GM12875 (cell line): Measurements from ENCODE around the gene PSMA3.
A peak's percentile ranks its signal among the peaks of the same experiment; 100 is the strongest.

Source experiments
- H3K4me3 ChIP-seq: one replicate; pipeline ENCODE4 v1.5.1; 2011; ENCODE audit warnings: low read depth, low read length, control low read depth
- CTCF ChIP-seq: IDR thresholded peaks from 2 replicates; pipeline ENCODE4 v1.5.1; 2011; ENCODE audit warnings: low read depth, mild to moderate bottlenecking, control low read depth, inconsistent platforms, low read length, moderate library complexity, borderline replicate concordance; ENCODE audit not compliant: insufficient read depth

Gene PSMA3

GRCh38 chr14:58299401-58300330 lies 55.0 kb downstream of the PSMA3 start:
- no peak for TF ChIP-seq CTCF
- H3K4me3 ChIP-seq = peak overlapping the region; percentile 99

- no peak overlapping the region for H3K4me3 ChIP-seq
- TF ChIP-seq CTCF = no peak
Measured at GRCh38 chr14:58301416-58301815, 56.8 kb downstream of the PSMA3 start.

- TF ChIP-seq CTCF = no peak
- no peak overlapping the region for H3K4me3 ChIP-seq
Measured at GRCh38 chr14:58305730-58306129, 61.1 kb downstream of the PSMA3 start.

GRCh38 chr14:58307597-58308316 lies 63.1 kb downstream of the PSMA3 start:
- H3K4me3 ChIP-seq = no peak overlapping the region
- no peak for TF ChIP-seq CTCF

- no peak overlapping the region for H3K4me3 ChIP-seq
- no peak for TF ChIP-seq CTCF
Measured at GRCh38 chr14:58309086-58309485, 64.4 kb downstream of the PSMA3 start.

GRCh38 chr14:58313699-58314098 lies 69.1 kb downstream of the PSMA3 start:
- no peak overlapping the region for H3K4me3 ChIP-seq
- no peak for TF ChIP-seq CTCF
